ENCODE measurements around the gene STK33.

DNA sequence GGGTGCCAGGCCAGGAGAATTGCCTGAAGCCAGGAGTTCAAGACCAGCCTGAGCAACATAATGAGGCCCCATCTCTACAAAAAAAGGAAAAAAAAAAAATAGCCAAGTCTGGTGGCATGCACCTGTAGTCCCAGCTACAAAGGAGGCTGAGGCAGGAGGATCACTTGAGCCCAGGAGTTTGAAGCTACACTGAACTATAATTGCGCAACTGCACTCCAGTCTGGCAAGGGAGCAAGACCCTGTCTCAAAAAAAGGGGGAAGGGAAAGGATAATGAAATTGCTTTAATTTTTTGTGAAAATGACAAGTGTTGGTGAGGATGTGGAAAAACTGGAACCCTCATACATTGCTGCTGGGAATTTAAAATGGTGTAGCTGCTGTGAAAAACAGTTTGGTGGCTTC lies 19.2 kb downstream of the STK33 start:
- TF ChIP-seq RAD21 (conservative IDR thresholded peaks at IDR 0.05) (no peak), EZH2 (IDR thresholded peaks at IDR 0.05; ENCODE audit: borderline replicate concordance, insufficient read depth, low read length, poor library complexity, severe bottlenecking) (no peak)
- TF ChIP-seq, protein P1, sequence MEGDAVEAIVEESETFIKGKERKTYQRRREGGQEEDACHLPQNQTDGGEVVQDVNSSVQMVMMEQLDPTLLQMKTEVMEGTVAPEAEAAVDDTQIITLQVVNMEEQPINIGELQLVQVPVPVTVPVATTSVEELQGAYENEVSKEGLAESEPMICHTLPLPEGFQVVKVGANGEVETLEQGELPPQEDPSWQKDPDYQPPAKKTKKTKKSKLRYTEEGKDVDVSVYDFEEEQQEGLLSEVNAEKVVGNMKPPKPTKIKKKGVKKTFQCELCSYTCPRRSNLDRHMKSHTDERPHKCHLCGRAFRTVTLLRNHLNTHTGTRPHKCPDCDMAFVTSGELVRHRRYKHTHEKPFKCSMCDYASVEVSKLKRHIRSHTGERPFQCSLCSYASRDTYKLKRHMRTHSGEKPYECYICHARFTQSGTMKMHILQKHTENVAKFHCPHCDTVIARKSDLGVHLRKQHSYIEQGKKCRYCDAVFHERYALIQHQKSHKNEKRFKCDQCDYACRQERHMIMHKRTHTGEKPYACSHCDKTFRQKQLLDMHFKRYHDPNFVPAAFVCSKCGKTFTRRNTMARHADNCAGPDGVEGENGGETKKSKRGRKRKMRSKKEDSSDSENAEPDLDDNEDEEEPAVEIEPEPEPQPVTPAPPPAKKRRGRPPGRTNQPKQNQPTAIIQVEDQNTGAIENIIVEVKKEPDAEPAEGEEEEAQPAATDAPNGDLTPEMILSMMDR (IDR thresholded peaks at IDR 0.05; ENCODE audit: poor library complexity, severe bottlenecking) = no peak

Measured in neural cell (in vitro differentiated cells).